Activated T-helper 1 cell treated with anti-CD3 and anti-CD28 coated beads, Interleukin-12 subunit alpha, Interleukin-12 subunit beta, Interleukin-2, Interleukin-4 antibody, amounts not matched to agents 30 ng/mL and 10 ng/mL and 1 ng/mL, durations not matched to agents 14 hours and 24 hours and 36 hours (primary cell): ENCODE data around the gene SH3BP2. TPM values are rescaled to one million over a fixed set of nuclear protein-coding genes. Genes with fewer than 3 reads are reported as not detected.

Experiments used
- DNase-seq: peaks from one replicate; pipeline ENCODE4 v3.0.0; 2021; ENCODE audit warnings: low spot score
- H3K27ac Mint-ChIP-seq: one replicate; pipeline ENCODE4 v1.8.0; 2021; ENCODE audit warnings: mild to moderate bottlenecking, mixed read lengths
- H3K27me3 Mint-ChIP-seq: one replicate; pipeline ENCODE4 v1.8.0; 2022; ENCODE audit warnings: mild to moderate bottlenecking, moderate library complexity, mixed read lengths; ENCODE audit not compliant: insufficient read depth
- H3K36me3 Mint-ChIP-seq: one replicate; pipeline ENCODE4 v1.8.0; 2021; ENCODE audit warnings: low read depth, mixed read lengths
- H3K4me1 Mint-ChIP-seq: one replicate; pipeline ENCODE4 v1.8.0; 2021; ENCODE audit warnings: low read depth, mixed read lengths
- H3K4me3 Mint-ChIP-seq: one replicate; pipeline ENCODE4 v1.8.0; 2021; ENCODE audit warnings: mild to moderate bottlenecking, moderate library complexity, mixed read lengths
- H3K9me3 Mint-ChIP-seq: one replicate; pipeline ENCODE4 v1.8.0; 2021; ENCODE audit warnings: mixed read lengths
- intact Hi-C: fragments of 100-400 bp; cut with micrococcal nuclease; formaldehyde crosslinking; loops from one replicate; pipeline ENCODE4 v1.15.1; 2024
- total RNA-seq: library from RNA; stranded (reverse); gene quantifications from 2 replicates; pipeline ENCODE4 v1.2.3, GENCODE V29; 2022

The SH3BP2 gene
- total RNA-seq, 1 donor from 2014 or later = 99.7 TPM

DNA sequence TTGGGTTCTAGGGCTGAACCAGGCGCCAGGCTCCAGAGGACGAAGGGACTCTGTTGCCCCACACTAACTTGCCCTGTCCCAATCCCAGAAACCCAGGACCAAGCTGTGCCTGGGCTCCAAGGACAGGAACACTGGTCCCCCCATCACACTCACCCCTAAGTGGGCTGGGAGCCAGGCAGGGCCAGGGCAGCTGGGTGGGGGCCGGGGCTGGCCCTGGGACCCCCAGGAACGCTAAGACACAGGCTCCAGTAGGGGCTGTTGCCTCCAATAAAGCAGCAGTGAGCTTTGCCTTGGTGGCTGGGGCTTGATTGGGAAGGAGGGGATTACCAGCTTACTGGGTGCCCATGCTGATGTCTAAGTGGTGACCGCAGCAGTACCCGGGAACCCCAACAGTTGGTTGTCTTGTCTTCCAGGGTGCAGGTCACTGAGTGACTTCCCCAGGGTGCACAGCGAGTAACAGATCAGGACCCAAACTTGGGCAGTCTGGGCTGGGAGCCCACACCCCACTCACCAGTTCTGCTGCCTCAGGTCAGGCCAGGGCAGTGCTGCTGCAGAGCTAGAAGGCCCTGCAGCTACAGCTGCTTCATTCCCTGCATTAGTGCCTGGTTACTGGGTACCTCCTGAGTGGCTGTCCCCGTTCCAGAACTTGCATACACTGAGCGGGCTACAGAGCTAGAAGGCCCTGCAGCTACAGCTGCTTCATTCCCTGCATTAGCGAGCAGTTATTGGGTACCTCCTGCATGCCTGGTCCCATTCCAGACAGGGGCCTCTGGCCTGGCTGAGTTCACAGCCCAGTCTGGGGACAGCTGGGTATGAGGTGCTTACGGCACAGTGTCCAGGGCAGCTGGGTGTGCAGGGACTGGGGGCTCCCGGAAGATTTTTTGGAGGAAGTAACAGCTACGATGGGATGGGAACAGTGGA, 41.4 kb downstream of the SH3BP2 start:
- peaks cover 8% of the 10 kb centered on the region for H3K36me3 Mint-ChIP-seq
- H3K4me3 Mint-ChIP-seq = no peak overlapping the region
- DNase-seq = no peak
- H3K4me1 Mint-ChIP-seq = peaks cover 29% of the 10 kb centered on the region
- no peaks in the 10 kb centered on the region for H3K27me3 Mint-ChIP-seq
- intact Hi-C loops = no loop called here
- H3K9me3 Mint-ChIP-seq = no peaks in the 10 kb centered on the region
- H3K27ac Mint-ChIP-seq = peak overlapping the region; percentile 70

DNA sequence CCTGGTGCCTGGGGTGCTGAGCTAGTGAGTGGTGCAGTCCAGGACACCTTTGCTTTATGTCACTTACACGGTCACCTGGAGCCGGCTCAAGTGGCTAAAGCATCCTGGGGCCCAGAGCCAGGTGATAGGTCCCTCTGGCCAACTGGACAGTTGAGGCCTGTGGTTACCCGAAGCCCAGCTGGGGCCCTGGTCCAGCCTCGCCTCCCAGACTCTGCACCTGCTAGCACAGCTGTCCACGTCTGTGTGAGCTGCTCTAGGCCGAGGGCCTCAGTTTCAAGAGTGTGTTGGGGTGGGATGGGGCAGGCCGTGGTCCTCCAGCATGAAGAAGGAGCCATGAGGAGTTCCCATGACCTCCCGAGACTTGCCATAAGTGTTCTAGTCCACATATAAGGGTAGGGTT, 43.1 kb downstream of the SH3BP2 start:
- H3K9me3 Mint-ChIP-seq = peaks cover 5% of the 10 kb centered on the region
- no peak overlapping the region for H3K4me3 Mint-ChIP-seq
- H3K27ac Mint-ChIP-seq = no peak overlapping the region
- peaks cover 29% of the 10 kb centered on the region for H3K4me1 Mint-ChIP-seq
- intact Hi-C loops = no loop called here
- no peak for DNase-seq
- H3K27me3 Mint-ChIP-seq = no peaks in the 10 kb centered on the region
- peaks cover 13% of the 10 kb centered on the region for H3K36me3 Mint-ChIP-seq

DNA sequence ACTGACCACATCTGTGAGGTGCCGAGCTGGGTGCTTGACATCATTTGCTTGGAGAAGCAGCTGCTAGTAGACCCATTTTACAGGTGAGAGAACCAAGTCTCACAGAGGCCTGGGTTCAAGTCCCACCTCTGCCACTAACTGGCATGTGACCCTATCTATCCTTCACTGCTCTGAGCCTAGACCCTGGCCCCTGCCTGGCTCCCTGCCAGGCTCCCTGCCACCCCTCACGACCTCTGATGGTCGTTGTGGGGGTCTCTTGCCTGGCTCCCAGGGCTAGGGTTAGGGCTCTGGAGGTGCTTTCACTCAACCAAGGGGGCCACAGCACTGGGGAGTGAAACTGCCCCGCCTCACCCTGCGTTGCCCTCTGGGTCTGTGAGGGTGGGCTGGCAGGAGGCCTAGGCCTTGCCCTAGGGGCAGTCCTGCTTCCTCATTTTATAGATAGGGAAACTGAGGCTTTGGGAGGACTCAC, 43.5 kb downstream of the SH3BP2 start:
- Mint-ChIP-seq H3K27ac (no peak overlapping the region), H3K9me3 (peaks cover 7% of the 10 kb centered on the region), H3K27me3 (no peaks in the 10 kb centered on the region), H3K4me1 (peaks cover 29% of the 10 kb centered on the region), H3K4me3 (no peak overlapping the region), H3K36me3 (peaks cover 16% of the 10 kb centered on the region)
- intact Hi-C loops = no loop called here
- DNase-seq = no peak

DNA sequence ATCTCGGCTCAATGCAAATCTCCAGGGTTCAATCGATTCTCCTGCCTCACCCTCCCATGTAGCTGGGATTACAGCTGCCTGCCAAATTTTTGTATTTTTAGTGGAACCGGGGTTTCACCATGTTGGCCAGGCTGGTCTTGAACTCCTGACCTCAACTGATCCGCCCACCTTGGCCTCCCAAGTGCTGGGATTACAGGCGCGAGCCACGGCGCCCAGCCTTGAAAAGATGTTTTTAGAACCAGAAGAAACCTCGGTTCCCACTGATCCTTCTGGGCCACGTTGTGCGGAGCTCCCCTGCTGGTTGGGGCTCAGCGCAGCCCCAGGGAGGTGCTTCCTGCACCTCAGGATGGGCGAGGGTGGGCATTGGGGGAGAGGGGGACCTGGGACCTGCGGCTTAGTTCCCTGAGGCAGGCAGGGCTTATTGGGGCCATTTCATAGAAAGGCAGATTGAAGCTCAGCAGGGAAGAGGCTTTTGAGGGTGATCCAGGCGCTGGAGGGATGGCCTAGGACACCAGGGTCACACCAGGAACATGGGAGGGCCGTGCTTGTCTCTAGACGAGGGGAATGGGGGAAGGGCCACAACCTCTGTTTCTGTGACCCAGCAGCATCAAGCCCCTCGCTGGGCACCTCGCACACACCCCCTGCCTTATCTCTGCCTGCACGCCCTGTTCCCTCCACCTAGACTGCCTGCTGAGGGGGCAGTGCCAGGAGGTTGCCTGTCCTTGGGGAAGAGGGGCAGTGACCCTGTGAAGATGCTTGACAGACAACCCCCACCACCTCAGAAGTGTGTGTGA, 44.4 kb downstream of the SH3BP2 start:
- Mint-ChIP-seq H3K4me1 (peaks cover 35% of the 10 kb centered on the region), H3K9me3 (peaks cover 7% of the 10 kb centered on the region), H3K27ac (peak overlapping the region; percentile 84), H3K36me3 (peaks cover 17% of the 10 kb centered on the region), H3K27me3 (no peaks in the 10 kb centered on the region), H3K4me3 (peak overlapping the region; percentile 78)
- no peak for DNase-seq
- intact Hi-C loops = no loop called here

DNA sequence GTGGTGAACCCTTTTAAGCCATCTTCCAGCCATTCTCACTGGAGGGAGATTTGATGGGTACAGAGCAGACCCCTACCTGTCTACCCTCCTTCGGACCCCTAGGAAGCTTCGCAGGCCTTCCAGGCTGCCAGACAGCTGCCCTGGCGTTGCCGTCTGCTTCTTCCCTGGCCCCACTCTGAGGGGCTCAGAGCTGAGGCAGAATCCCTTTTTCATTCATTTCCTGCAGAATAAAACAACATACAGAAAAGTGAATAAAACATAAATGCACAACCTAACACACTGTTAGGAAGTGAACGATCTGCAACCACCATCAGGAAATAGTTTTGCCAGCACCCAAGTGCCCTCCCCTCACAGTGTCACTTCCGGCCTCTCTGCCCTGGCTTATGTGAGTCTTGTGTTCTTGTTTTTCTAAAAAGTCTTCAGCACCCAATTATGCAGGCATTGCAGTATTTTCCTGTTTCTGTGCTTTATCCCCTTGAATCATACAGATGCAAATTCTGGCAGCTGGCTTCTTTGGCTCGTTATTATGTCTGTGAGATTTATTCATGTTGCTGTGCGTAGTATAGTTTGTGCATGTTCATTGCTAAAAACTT, 45.1 kb downstream of the SH3BP2 start:
- H3K36me3 Mint-ChIP-seq = peaks cover 20% of the 10 kb centered on the region
- H3K27me3 Mint-ChIP-seq = no peaks in the 10 kb centered on the region
- intact Hi-C loops = loop anchor here (1.0 kb wide), 2 partner anchors 26 to 74 kb away; no protein-coding TSS in a partner anchor
- peaks cover 42% of the 10 kb centered on the region for H3K4me1 Mint-ChIP-seq
- peaks cover 7% of the 10 kb centered on the region for H3K9me3 Mint-ChIP-seq
- peak; percentile 65 for DNase-seq
- H3K4me3 Mint-ChIP-seq = peak overlapping the region; percentile 78
- H3K27ac Mint-ChIP-seq = peak overlapping the region; percentile 84

DNA sequence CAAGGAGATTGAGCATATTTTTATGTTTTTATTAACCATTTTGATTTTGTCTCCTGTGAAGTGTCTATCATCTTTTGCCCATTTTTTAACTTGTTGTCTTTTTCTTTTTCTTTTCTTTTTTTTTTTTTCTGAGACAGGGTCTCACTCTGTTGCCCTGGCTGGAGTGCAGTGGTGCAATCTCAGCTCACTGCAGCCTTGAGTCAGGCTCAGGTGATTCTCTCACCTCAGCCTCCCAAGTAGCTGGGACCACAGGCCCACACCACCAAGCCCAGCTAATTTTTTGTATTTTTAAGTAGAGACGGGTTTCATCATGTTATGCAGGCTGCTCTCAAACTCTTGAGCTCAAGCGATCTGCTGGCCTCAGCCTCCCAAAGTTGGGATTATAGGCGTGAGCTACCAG, 46.2 kb downstream of the SH3BP2 start:
- H3K4me1 Mint-ChIP-seq = peaks cover 42% of the 10 kb centered on the region

DNA sequence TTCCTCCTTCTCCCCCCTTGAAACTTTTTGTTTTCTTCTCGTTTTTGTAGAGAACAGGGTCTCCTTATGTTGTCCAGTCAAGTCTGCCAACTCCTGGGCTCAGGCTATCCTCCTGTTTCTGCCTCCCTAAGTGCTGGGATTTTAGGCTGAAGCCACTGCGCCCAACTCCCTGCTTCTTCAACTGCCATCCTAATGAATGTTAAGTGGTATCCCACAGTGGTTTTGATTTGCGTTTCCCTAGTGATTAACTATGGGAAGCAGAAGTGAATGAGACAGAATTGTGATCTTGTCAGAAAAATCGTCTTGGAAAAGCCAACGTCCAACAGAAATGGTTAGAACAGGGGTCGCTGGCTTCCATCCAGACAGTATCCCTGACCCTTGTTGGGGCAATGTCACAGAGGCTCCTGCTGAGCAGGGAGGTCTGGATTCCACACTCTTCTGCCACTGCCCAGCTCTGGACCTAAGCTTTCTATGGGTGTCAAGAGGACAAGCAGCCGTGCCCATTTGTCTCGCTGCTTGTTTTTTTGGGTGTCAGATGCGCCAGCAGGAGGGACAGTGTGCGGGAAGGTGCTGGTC, 49.9 kb downstream of the SH3BP2 start:
- peaks cover 7% of the 10 kb centered on the region for H3K9me3 Mint-ChIP-seq
- peak overlapping the region; percentile 86 for H3K4me3 Mint-ChIP-seq
- H3K36me3 Mint-ChIP-seq = peaks cover 19% of the 10 kb centered on the region
- no peaks in the 10 kb centered on the region for H3K27me3 Mint-ChIP-seq
- no peak for DNase-seq
- H3K27ac Mint-ChIP-seq = peak overlapping the region; percentile 45
- intact Hi-C loops = loop anchor here (1.0 to 5.0 kb wide), 5 partner anchors 78 to 306 kb away; partner anchors contain the start of genes FAM193A, GRK4 and NOP14
- peaks cover 55% of the 10 kb centered on the region for H3K4me1 Mint-ChIP-seq

More for the DNA sequence above, 46.2 kb downstream of the SH3BP2 start:
- intact Hi-C loops = no loop called here
- H3K9me3 Mint-ChIP-seq = peaks cover 7% of the 10 kb centered on the region
- peak overlapping the region; percentile 84 for H3K27ac Mint-ChIP-seq
- H3K4me3 Mint-ChIP-seq = peak overlapping the region; percentile 78
- H3K27me3 Mint-ChIP-seq = no peaks in the 10 kb centered on the region
- H3K36me3 Mint-ChIP-seq = peaks cover 16% of the 10 kb centered on the region
- DNase-seq = no peak

DNA sequence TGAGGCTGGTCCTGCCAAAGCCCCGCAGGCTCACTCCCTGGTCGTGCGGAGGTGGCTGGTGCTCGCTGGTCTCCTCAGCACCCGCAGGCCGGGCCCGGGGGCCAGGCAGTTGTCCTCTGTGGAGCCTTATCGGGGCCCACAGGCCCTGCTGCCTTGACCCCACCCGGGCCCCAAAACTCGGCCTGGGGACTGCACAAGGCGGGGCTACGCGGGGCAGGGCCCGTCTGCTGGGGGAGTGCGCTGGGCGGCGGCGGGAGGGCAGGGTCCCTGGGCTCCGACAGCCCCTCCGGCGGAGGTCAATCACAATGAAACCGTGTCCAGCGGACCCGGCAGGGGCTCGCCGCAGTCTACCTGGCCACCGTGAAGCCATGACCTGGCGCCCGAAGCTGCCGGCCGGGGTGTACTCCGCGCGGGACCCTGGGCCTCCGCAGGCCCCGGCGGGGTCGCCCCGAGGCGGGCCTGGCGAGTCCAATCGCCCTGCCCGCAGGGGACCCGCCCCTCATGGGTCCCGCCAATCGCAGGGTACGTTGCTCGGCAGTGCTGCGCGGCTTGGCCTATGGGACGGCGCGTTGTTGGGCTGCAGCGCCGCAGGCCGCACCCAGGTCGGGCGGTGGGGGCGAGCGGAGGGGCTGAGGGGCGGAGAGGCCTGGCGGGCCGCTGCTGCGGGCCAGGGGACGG, 50.5 kb downstream of the SH3BP2 start, which contains the start of gene ADD1:
Gene ADD1 (plus strand): TSS at position 582 of the 678 bp plus-strand sequence. CDS start 32,072 bp downstream, outside the sequence.
- peaks cover 15% of the 10 kb centered on the region for H3K36me3 Mint-ChIP-seq
- H3K27me3 Mint-ChIP-seq = no peaks in the 10 kb centered on the region
- H3K4me3 Mint-ChIP-seq = peak within 1 kb of the TSS; percentile 95
- peaks cover 49% of the 10 kb centered on the region for H3K4me1 Mint-ChIP-seq
- H3K9me3 Mint-ChIP-seq = peaks cover 7% of the 10 kb centered on the region
- H3K27ac Mint-ChIP-seq = peak within 1 kb of the TSS; percentile 92
- peak; percentile 97 for DNase-seq
- intact Hi-C loops = loop anchor here (1.0 to 5.0 kb wide), 5 partner anchors 79 to 307 kb away; partner anchors contain the start of genes FAM193A, GRK4 and NOP14

DNA sequence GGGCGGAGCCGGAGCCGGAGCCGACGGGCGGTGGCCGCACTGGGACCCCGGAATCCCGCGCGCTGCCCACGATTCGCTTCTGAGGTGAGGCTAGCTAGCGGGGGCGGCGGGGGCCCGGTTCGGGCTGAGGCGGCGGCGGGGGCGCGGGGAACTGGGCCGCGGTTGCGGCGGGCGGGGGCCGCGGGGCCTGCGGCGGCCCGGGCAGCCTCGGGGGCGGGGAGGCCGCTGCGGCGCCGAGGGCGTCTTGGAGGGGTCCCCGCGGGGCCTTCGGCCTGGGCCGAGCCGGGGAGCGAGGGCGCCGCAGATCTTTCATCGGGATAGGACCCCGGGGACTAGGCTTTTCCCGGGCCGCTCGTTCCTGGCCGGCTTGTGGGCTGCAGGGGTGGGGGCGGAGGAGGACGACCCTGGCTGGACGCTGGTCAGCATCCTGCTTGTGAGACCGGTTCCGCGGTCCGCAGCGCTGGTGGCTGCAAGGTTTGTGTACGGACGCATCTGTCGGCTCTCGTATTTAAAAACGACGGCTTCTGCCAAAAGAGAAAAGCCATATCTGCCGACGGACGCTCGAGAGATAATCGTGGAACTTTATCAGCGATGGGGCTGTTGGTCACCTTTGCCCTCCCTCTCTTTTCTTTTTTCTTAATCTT, 51.2 kb downstream of the SH3BP2 start:
- no peak for DNase-seq
- H3K36me3 Mint-ChIP-seq = peaks cover 15% of the 10 kb centered on the region
- H3K4me1 Mint-ChIP-seq = peaks cover 43% of the 10 kb centered on the region
- peak overlapping the region; percentile 92 for H3K27ac Mint-ChIP-seq
- peak overlapping the region; percentile 95 for H3K4me3 Mint-ChIP-seq
- H3K9me3 Mint-ChIP-seq = peaks cover 7% of the 10 kb centered on the region
- H3K27me3 Mint-ChIP-seq = no peaks in the 10 kb centered on the region
- intact Hi-C loops = loop anchor here (1.0 to 5.0 kb wide), 8 partner anchors 10 to 308 kb away; partner anchors contain the start of genes FAM193A, GRK4 and NOP14

DNA sequence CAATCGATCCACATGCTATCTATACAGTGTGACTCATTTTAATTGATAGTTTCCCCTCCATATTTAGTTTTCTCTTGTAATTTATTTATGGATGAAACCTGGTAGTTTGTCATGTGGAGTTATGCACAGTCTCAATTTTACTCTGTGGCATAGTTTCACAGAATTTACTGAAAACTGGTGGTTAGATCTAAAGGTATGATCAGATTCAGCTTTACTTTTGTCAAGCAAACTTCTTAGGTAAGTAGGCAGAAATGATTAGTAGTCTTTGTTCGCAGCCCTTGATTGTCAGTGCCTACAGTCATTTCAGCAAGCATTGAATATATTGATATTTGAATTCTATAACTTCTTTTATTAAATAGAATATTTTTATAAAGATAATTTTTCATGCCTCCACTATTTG, 53.3 kb downstream of the SH3BP2 start:
- Mint-ChIP-seq H3K27me3 (no peaks in the 10 kb centered on the region), H3K9me3 (peaks cover under 1% of the 10 kb centered on the region), H3K36me3 (peaks cover 10% of the 10 kb centered on the region), H3K4me3 (peak overlapping the region; percentile 95), H3K27ac (peak overlapping the region; percentile 2), H3K4me1 (peaks cover 58% of the 10 kb centered on the region)
- intact Hi-C loops = loop anchor here (2.0 kb wide), 1 partner anchor 109 kb away; no protein-coding TSS in a partner anchor
- no peak for DNase-seq

DNA sequence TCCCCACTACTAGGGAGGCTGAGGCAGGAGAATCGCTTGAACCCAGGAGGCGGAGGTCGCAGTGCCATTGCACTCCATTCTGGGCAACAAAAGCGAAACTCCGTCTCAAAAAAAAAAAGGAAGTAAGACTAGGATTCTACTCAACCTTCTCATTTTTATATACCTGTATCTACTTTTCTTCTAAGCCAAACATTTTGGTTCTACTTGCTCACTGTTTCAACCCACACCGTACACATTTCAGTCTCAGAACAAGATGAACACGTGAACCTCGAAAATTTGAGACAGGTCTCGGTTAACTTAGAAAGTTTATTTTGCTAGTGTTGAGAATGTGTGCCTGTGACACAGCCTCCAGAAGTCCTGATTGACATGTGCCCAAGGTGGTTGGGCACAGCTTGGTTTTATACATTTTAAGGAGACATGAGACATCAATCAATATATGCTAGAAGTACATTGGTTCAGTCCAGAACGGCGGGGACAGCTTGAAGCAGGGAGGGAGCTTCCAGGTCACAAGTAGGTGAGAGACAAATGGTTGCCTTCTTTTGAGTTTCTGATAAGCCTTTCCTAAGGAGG, 54.5 kb downstream of the SH3BP2 start:
- no peak overlapping the region for H3K4me3 Mint-ChIP-seq
- intact Hi-C loops = loop anchor here (2.0 kb wide), 1 partner anchor 107 kb away; no protein-coding TSS in a partner anchor
- H3K9me3 Mint-ChIP-seq = no peaks in the 10 kb centered on the region
- peaks cover 64% of the 10 kb centered on the region for H3K4me1 Mint-ChIP-seq
- no peak for DNase-seq
- H3K36me3 Mint-ChIP-seq = peaks cover 8% of the 10 kb centered on the region
- H3K27me3 Mint-ChIP-seq = no peaks in the 10 kb centered on the region
- no peak overlapping the region for H3K27ac Mint-ChIP-seq
